Measurements from ENCODE around the gene MPHOSPH9. TPM values are rescaled to one million over a fixed set of nuclear protein-coding genes. Genes with fewer than 3 reads are reported as not detected.

Gene MPHOSPH9
- total RNA-seq, 1 donor = 42.7 TPM

DNA sequence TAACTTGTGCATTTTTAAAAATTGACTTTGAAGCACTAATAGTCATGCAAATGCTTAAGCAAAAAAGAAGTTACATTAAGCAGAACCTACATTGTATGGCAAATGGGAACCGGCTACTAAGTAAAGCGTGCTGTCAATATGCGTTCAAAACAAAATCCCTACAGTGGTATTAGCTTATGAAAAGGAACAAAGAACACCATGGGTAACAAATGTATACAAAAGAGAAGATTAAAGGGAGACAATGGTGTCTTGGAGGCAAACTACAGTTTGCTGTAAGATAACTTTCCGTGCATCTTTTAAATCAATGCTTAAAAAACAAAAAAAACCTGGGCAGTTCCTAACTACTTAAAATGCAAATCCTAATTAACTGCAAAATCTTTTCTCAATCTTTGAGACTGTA is 28.3 kb upstream of the MPHOSPH9 start:
- H2AFZ ChIP-seq (ENCODE audit: low read length) = no peak overlapping the region
- peaks cover 42% of the 10 kb centered on the region for H3K79me2 ChIP-seq (ENCODE audit: insufficient read depth, low read length)
- H3K36me3 ChIP-seq (ENCODE audit: insufficient read depth, low read length) = peaks cover 84% of the 10 kb centered on the region
- no peak overlapping the region for H3K27ac ChIP-seq (ENCODE audit: low read depth, low read length)
- no peaks in the 10 kb centered on the region for H3K9me3 ChIP-seq (ENCODE audit: low read depth, low read length)
- H4K20me1 ChIP-seq (ENCODE audit: insufficient read depth, low read length) = peaks cover 27% of the 10 kb centered on the region
- no peaks in the 10 kb centered on the region for H3K27me3 ChIP-seq (ENCODE audit: insufficient read depth, low read length)
- TF ChIP-seq, protein P1, sequence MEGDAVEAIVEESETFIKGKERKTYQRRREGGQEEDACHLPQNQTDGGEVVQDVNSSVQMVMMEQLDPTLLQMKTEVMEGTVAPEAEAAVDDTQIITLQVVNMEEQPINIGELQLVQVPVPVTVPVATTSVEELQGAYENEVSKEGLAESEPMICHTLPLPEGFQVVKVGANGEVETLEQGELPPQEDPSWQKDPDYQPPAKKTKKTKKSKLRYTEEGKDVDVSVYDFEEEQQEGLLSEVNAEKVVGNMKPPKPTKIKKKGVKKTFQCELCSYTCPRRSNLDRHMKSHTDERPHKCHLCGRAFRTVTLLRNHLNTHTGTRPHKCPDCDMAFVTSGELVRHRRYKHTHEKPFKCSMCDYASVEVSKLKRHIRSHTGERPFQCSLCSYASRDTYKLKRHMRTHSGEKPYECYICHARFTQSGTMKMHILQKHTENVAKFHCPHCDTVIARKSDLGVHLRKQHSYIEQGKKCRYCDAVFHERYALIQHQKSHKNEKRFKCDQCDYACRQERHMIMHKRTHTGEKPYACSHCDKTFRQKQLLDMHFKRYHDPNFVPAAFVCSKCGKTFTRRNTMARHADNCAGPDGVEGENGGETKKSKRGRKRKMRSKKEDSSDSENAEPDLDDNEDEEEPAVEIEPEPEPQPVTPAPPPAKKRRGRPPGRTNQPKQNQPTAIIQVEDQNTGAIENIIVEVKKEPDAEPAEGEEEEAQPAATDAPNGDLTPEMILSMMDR (IDR thresholded peaks at IDR 0.05; ENCODE audit: extremely low read depth, low read depth, low read length) = no peak
- H3K4me2 ChIP-seq (ENCODE audit: insufficient read depth, low read length) = no peak overlapping the region
- H3K4me1 ChIP-seq (ENCODE audit: insufficient read depth, low read length) = no peaks in the 10 kb centered on the region
- H3K4me3 ChIP-seq (ENCODE audit: insufficient read depth, low read length) = no peak overlapping the region
- no peak for DNase-seq (ENCODE audit: insufficient read length, low spot score, missing footprints)

DNA sequence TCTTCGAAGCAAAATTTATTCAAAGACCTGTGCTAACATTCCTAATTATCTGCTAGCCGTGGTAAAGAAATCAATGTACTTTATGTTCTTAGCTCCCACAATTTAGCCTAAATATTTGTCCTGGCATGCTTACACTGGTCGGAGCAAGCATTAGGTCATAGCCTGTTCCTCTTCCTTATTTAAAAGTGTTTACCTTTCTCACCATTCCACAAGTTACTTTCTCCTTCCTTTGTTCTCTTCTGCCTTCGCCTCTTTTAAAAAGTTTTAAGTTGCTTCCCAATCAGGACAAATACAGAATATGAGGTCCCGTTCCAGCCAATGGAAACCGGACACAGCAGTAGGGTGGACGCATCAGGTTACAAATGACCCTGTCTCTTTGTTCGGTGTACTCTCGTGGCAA is 27.1 kb upstream of the MPHOSPH9 start:
- H4K20me1 ChIP-seq (ENCODE audit: insufficient read depth, low read length) = peaks cover 24% of the 10 kb centered on the region
- no peak for DNase-seq (ENCODE audit: insufficient read length, low spot score, missing footprints)
- H3K36me3 ChIP-seq (ENCODE audit: insufficient read depth, low read length) = peaks cover 85% of the 10 kb centered on the region
- TF ChIP-seq, protein P1 (IDR thresholded peaks at IDR 0.05; ENCODE audit: extremely low read depth, low read depth, low read length) = no peak
- peaks cover 33% of the 10 kb centered on the region for H3K79me2 ChIP-seq (ENCODE audit: insufficient read depth, low read length)
- no peaks in the 10 kb centered on the region for H3K4me1 ChIP-seq (ENCODE audit: insufficient read depth, low read length)
- no peak overlapping the region for H3K4me2 ChIP-seq (ENCODE audit: insufficient read depth, low read length)
- H3K27me3 ChIP-seq (ENCODE audit: insufficient read depth, low read length) = no peaks in the 10 kb centered on the region
- H2AFZ ChIP-seq (ENCODE audit: low read length) = no peak overlapping the region
- H3K4me3 ChIP-seq (ENCODE audit: insufficient read depth, low read length) = no peak overlapping the region
- H3K9me3 ChIP-seq (ENCODE audit: low read depth, low read length) = no peaks in the 10 kb centered on the region
- no peak overlapping the region for H3K27ac ChIP-seq (ENCODE audit: low read depth, low read length)

DNA sequence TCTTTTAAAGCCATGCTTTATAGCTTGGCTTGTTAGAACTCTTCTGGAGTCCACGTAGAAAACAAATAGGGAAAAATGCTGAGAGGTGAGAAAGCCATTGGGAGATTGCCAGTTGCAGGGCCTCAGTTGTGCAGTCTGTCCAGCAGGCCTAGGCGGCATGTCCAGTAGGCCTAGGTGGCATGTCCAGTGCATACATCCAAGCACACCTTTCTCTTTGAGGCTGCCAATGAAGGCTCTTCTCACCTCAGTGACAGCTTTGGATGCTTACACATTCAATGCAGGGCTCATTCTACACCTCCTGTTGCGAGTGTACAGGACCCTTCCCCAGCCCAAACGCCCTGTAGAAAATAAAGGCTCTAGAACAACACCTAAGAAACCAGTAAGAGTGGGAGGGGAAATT is 25.7 kb upstream of the MPHOSPH9 start:
- Histone ChIP-seq H3K36me3 (ENCODE audit: insufficient read depth, low read length) (peaks cover 86% of the 10 kb centered on the region), H3K4me1 (ENCODE audit: insufficient read depth, low read length) (no peaks in the 10 kb centered on the region), H2AFZ (ENCODE audit: low read length) (no peak overlapping the region), H3K27ac (ENCODE audit: low read depth, low read length) (no peak overlapping the region), H4K20me1 (ENCODE audit: insufficient read depth, low read length) (peaks cover 21% of the 10 kb centered on the region), H3K9me3 (ENCODE audit: low read depth, low read length) (no peaks in the 10 kb centered on the region), H3K4me3 (ENCODE audit: insufficient read depth, low read length) (no peak overlapping the region), H3K27me3 (ENCODE audit: insufficient read depth, low read length) (no peaks in the 10 kb centered on the region), H3K79me2 (ENCODE audit: insufficient read depth, low read length) (peaks cover 30% of the 10 kb centered on the region), H3K4me2 (ENCODE audit: insufficient read depth, low read length) (no peak overlapping the region)
- DNase-seq (ENCODE audit: insufficient read length, low spot score, missing footprints) = no peak
- TF ChIP-seq, protein P1 (IDR thresholded peaks at IDR 0.05; ENCODE audit: extremely low read depth, low read depth, low read length) = no peak

DNA sequence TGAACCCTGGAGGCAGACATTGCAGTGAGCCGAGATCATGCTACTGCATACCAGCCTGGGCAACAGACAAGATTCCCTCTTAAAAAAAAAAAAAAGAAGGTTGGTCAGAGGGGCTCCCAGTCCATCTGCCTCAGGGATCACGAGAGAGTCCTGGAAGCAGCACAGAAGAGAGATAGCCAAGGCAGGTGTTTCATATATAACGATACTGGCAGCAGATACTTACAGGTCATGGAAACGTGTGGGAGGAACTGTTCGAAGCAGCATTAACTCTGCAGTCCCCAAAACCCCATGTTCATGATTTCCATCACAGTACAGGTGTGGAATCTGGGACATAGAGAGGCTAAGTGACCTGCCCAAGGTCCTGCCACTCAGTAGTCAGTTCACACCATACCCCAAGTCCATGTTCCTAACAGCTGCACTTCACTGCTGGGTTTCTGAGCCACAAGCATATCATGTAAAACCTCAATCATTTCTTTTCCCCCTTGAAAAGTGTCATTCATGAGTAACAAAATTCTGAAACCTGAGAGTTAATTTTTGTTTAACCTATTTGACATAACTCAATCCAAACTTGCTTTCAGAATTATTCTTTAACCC is 22.0 kb upstream of the MPHOSPH9 start:
- peak; percentile 21 for DNase-seq (ENCODE audit: insufficient read length, low spot score, missing footprints)
- Histone ChIP-seq H4K20me1 (ENCODE audit: insufficient read depth, low read length) (peaks cover 10% of the 10 kb centered on the region), H3K4me2 (ENCODE audit: insufficient read depth, low read length) (no peak overlapping the region), H3K4me1 (ENCODE audit: insufficient read depth, low read length) (no peaks in the 10 kb centered on the region), H3K9me3 (ENCODE audit: low read depth, low read length) (no peaks in the 10 kb centered on the region), H3K27me3 (ENCODE audit: insufficient read depth, low read length) (no peaks in the 10 kb centered on the region), H2AFZ (ENCODE audit: low read length) (no peak overlapping the region), H3K27ac (ENCODE audit: low read depth, low read length) (no peak overlapping the region), H3K36me3 (ENCODE audit: insufficient read depth, low read length) (peaks cover 57% of the 10 kb centered on the region), H3K79me2 (ENCODE audit: insufficient read depth, low read length) (peaks cover 37% of the 10 kb centered on the region), H3K4me3 (ENCODE audit: insufficient read depth, low read length) (no peak overlapping the region)
- TF ChIP-seq, protein P1 (IDR thresholded peaks at IDR 0.05; ENCODE audit: extremely low read depth, low read depth, low read length) = no peak
